HCT116 (cell line): ENCODE measurements around the gene P4HA2. TPM values are rescaled to one million over a fixed set of nuclear protein-coding genes. Genes with fewer than 3 reads are reported as not detected.

Source experiments
- ATAC-seq: fragments of 200-7000 bp; cut with Tn5 transposase; 2 replicates; pipeline ENCODE4 v1.9.1; 2020; ENCODE audit warnings: mild to moderate bottlenecking, moderate library complexity
- BruUV-seq: library from RNA; stranded (reverse); fragments of 400-500 nt; replicated peaks from 2 replicates; lab custom pipeline; 2021; lab: Mats Ljungman, UMichigan
- CTCF ChIA-PET: fragments of 300-600 bp; sonication (Branson Sonifier 250); formaldehyde crosslinking; loops from one replicate; lab custom pipeline; 2021; ENCODE audit warnings: antibody characterized with exemption; lab: Charles Lee
- POLR2A ChIA-PET: fragments of 300-600, 350-600 bp; sonication (Branson Sonifier 250); formaldehyde crosslinking; loops from one replicate; lab custom pipeline; 2021; ENCODE audit warnings: antibody characterized with exemption; lab: Charles Lee
- RAD21 ChIA-PET, 2 experiments: fragments of 300-600 bp; sonication (Branson Sonifier 250); formaldehyde crosslinking; loops; one replicate each; lab custom pipeline; 2023; ENCODE audit warnings: low total read pairs in 2 of 2; ENCODE audit not compliant: uncharacterized antibody in 2 of 2, unreplicated experiment in 2 of 2, low non-redundant PET in 1 of 2; lab: Charles Lee
- DNase-seq: peaks from one replicate; pipeline ENCODE4 v3.0.0-alpha.2; 2010; ENCODE audit warnings: low read depth, low spot score
- H2AFZ ChIP-seq: fragments of 200-600 bp; shearing (Covaris generic), sonication (generic); 2 replicates; pipeline ENCODE4 v1.6.1; 2017; ENCODE audit warnings: low read depth, mixed run types, mixed read lengths, antibody characterized with exemption, low read length; ENCODE audit not compliant: poor library complexity, severe bottlenecking
- H3K27ac ChIP-seq: 2 replicates; pipeline ENCODE4 v1.5.1; 2012; ENCODE audit warnings: low read depth, low read length
- H3K27me3 ChIP-seq: fragments of 200-600 bp; sonication (generic); 2 replicates; pipeline ENCODE4 v1.6.1; 2016; ENCODE audit warnings: mixed run types, low read length, mixed read lengths; ENCODE audit not compliant: insufficient read depth
- H3K36me3 ChIP-seq, 2 experiments: fragments of 200-500 bp in 1 of 2; fragments of 200-600 bp in 1 of 2; sonication (Bioruptor generic) in 1 of 2; sonication (generic) in 1 of 2; 2 replicates each; pipeline versions ENCODE4 v1.5.1 to v1.6.1; 2014 to 2016; ENCODE audit warnings: low read length in 2 of 2, inconsistent platforms in 1 of 2, mixed read lengths in 1 of 2, mixed run types in 1 of 2; ENCODE audit not compliant: insufficient read depth in 2 of 2, control insufficient read depth in 1 of 2
- H3K4me1 ChIP-seq, 2 experiments: fragments of 200-600 bp in 1 of 2; sonication (generic) in 1 of 2; 2 replicates each; pipeline versions ENCODE4 v1.5.1 to v1.6.1; 2012 to 2017; ENCODE audit warnings: low read length in 2 of 2, inconsistent platforms in 1 of 2, mild to moderate bottlenecking in 1 of 2, mixed read lengths in 1 of 2, mixed run types in 1 of 2, moderate library complexity in 1 of 2; ENCODE audit not compliant: insufficient read depth in 2 of 2, control insufficient read depth in 1 of 2
- H3K4me2 ChIP-seq: fragments of 200-600 bp; sonication (generic); 2 replicates; pipeline ENCODE4 v1.6.1; 2017; ENCODE audit warnings: mixed run types, low read length, mixed read lengths
- H3K4me3 ChIP-seq, 2 experiments: fragments of 200-600 bp in 1 of 2; sonication (generic) in 1 of 2; replicated peaks in 1 of 2; 2 replicates each; pipeline ENCODE4 v1.5.1; 2011 to 2016; ENCODE audit warnings: low read length in 2 of 2, control low read depth in 1 of 2, low read depth in 1 of 2, mild to moderate bottlenecking in 1 of 2, mixed read lengths in 1 of 2, mixed run types in 1 of 2
- H3K79me2 ChIP-seq: fragments of 200-600 bp; sonication (generic); 2 replicates; pipeline ENCODE4 v1.6.1; 2017; ENCODE audit warnings: mild to moderate bottlenecking, mixed run types, low read length, moderate library complexity, mixed read lengths; ENCODE audit not compliant: insufficient read depth
- H3K9ac ChIP-seq: fragments of 200-600 bp; sonication (generic); 2 replicates; pipeline ENCODE4 v1.6.1; 2016; ENCODE audit warnings: low read length, mixed read lengths
- H3K9me2 ChIP-seq: fragments of 200-600 bp; sonication (generic), shearing (Covaris generic); 2 replicates; pipeline ENCODE4 v1.6.1; 2017; ENCODE audit warnings: mixed run types, mild to moderate bottlenecking, moderate library complexity; ENCODE audit not compliant: insufficient read depth
- H3K9me3 ChIP-seq, 2 experiments: fragments of 200-500 bp in 1 of 2; fragments of 200-600 bp in 1 of 2; sonication (Bioruptor generic) in 1 of 2; sonication (generic) in 1 of 2; 2 replicates each; pipeline ENCODE4 v1.6.1; 2014 to 2017; ENCODE audit warnings: low read length in 2 of 2, mixed read lengths in 2 of 2, inconsistent platforms in 1 of 2, low read depth in 1 of 2, mild to moderate bottlenecking in 1 of 2, mixed run types in 1 of 2, moderate library complexity in 1 of 2; ENCODE audit not compliant: control insufficient read depth in 1 of 2, insufficient read depth in 1 of 2
- H4K20me1 ChIP-seq: fragments of 200-600 bp; sonication (generic), shearing (Covaris generic); 2 replicates; pipeline ENCODE4 v1.6.1; 2017; ENCODE audit warnings: mixed run types, mild to moderate bottlenecking, moderate library complexity; ENCODE audit not compliant: insufficient read depth
- ATF3 ChIP-seq: IDR thresholded peaks from 2 replicates; pipeline ENCODE4 v1.6.1; 2012
- CBX3 ChIP-seq: IDR thresholded peaks from 2 replicates; pipeline ENCODE4 v1.6.1; 2012; ENCODE audit warnings: low read depth
- CTCF ChIP-seq, 3 experiments: fragments of 200-600 bp in 1 of 3; sonication (generic) in 1 of 3; IDR thresholded peaks in 2 of 3; conservative IDR thresholded peaks in 1 of 3; 2 replicates each; pipeline ENCODE4 v1.5.1; 2012 to 2017; ENCODE audit warnings: low read depth in 2 of 3, low read length in 2 of 3, antibody characterized with exemption in 1 of 3, borderline replicate concordance in 1 of 3, control low read depth in 1 of 3, mild to moderate bottlenecking in 1 of 3, mixed read lengths in 1 of 3, mixed run types in 1 of 3, moderate library complexity in 1 of 3; ENCODE audit not compliant: insufficient read depth in 1 of 3
- EZH2phosphoT487 ChIP-seq: fragments of 200-600 bp; IDR thresholded peaks from 2 replicates; pipeline ENCODE4 v1.6.1; 2018; ENCODE audit warnings: antibody characterized with exemption, borderline replicate concordance
- JUND ChIP-seq: IDR thresholded peaks from 2 replicates; pipeline ENCODE4 v1.6.1; 2012
- RAD21 ChIP-seq: IDR thresholded peaks from 2 replicates; pipeline ENCODE4 v1.6.1; 2012; ENCODE audit warnings: low read depth, mild to moderate bottlenecking
- SIN3A ChIP-seq: IDR thresholded peaks from 2 replicates; pipeline ENCODE4 v1.6.1; 2012; ENCODE audit warnings: low read depth
- SRF ChIP-seq: IDR thresholded peaks from 2 replicates; pipeline ENCODE4 v1.6.1; 2012; ENCODE audit warnings: low read depth
- ZBTB33 ChIP-seq: IDR thresholded peaks from 2 replicates; pipeline ENCODE4 v1.6.1; 2011; ENCODE audit warnings: mild to moderate bottlenecking, low read length, moderate library complexity; ENCODE audit not compliant: insufficient replicate concordance; ENCODE audit errors: extremely low read depth
- intact Hi-C: fragments of 100-400 bp; cut with micrococcal nuclease; formaldehyde crosslinking; loops from 2 replicates; pipeline ENCODE4 v1.10.0; 2022
- total RNA-seq: library from RNA; stranded (reverse); gene quantifications from one replicate; pipeline ENCODE4 v1.2.1, GENCODE V29; 2021; ENCODE audit not compliant: unreplicated experiment

The P4HA2 gene
- total RNA-seq, 1 experiment from 2014 or later, result 29.0 TPM

GRCh38 chr5:132258102-132259068 is 30.7 kb upstream of the P4HA2 start:
- no TSS peak for BruUV-seq
- no peak for ATAC-seq

GRCh38 chr5:132257131-132258101 is 29.8 kb upstream of the P4HA2 start, which contains the start of gene PDLIM4:
TSS of gene PDLIM4 (plus strand) at chr5:132257696. CDS start at chr5:132257735, 39 bp downstream.
- CTCF ChIA-PET, result no interaction called here
- ATAC-seq, result no peak

More at GRCh38 chr5:132258102-132259068, 30.7 kb upstream of the P4HA2 start:
- Histone ChIP-seq H3K9ac (no peak overlapping the region), H3K4me1 (peaks cover 23 to 57% of the 10 kb centered on the region in 2 experiments)
- TF ChIP-seq JUND, result no peak
- TF ChIP-seq, all 23 proteins: peak for 0
- no peaks in the 10 kb centered on the region for H3K36me3 ChIP-seq
- no peak for DNase-seq
- intact Hi-C loops, result no loop called here
- no peak overlapping the region for H2AFZ ChIP-seq
- no peak overlapping the region for H3K4me2 ChIP-seq
- no peak overlapping the region; the same call in 1 of the 2 replicates for H3K27ac ChIP-seq
- no peak overlapping the region for H3K4me3 ChIP-seq
- no peaks in the 10 kb centered on the region for H3K27me3 ChIP-seq
- no peaks in the 10 kb centered on the region for H3K9me3 ChIP-seq
- no peaks in the 10 kb centered on the region for H4K20me1 ChIP-seq
- CTCF ChIA-PET, result no interaction called here
- no peaks in the 10 kb centered on the region for H3K79me2 ChIP-seq
- POLR2A ChIA-PET, result interaction anchor here (1.4 kb wide), 1 partner anchor 8 kb away, joined by 4 read pairs; no protein-coding TSS in a partner anchor
- no peaks in the 10 kb centered on the region for H3K9me2 ChIP-seq
- RAD21 ChIA-PET, result no interaction called here

More at GRCh38 chr5:132257131-132258101, 29.8 kb upstream of the P4HA2 start, which contains the start of gene PDLIM4:
- TF ChIP-seq SRF (no peak), RAD21 (no peak), JUND (no peak), CBX3 (no peak), EZH2phosphoT487 (no peak), ZBTB33 (no peak), SIN3A (no peak), ATF3 (no peak), CTCF (IDR thresholded peaks at IDR 0.05 in 2 of 3, conservative IDR thresholded peaks at IDR 0.05 in 1 of 3; ENCODE audit: borderline replicate concordance in 1 of 3, insufficient read depth in 1 of 3, low read depth in 2 of 3, low read length in 2 of 3) (no peak)
- H3K9me2 ChIP-seq, result no peaks in the 10 kb centered on the region
- H3K27ac ChIP-seq, result no peak within 1 kb of the TSS
- H3K9ac ChIP-seq, result no peak within 1 kb of the TSS
- H3K79me2 ChIP-seq, result no peaks in the 10 kb centered on the region
- H3K4me2 ChIP-seq, result no peak within 1 kb of the TSS
- POLR2A ChIA-PET, result no interaction called here
- no peaks in the 10 kb centered on the region for H3K9me3 ChIP-seq
- H2AFZ ChIP-seq, result no peak within 1 kb of the TSS
- peaks cover 23 to 54% of the 10 kb centered on the region in 2 experiments for H3K4me1 ChIP-seq
- no peak within 1 kb of the TSS for H3K4me3 ChIP-seq
- no TSS peak for BruUV-seq
- DNase-seq, result no peak
- no peaks in the 10 kb centered on the region for H3K36me3 ChIP-seq
- H3K27me3 ChIP-seq, result no peaks in the 10 kb centered on the region
- H4K20me1 ChIP-seq, result no peaks in the 10 kb centered on the region
- intact Hi-C loops, result no loop called here
- RAD21 ChIA-PET, result no interaction called here
